K562 (cell line): ENCODE data around the gene PAPOLB. TPM values are rescaled to one million over a fixed set of nuclear protein-coding genes. Genes with fewer than 3 reads are reported as not detected.

ENCODE experiments used
- ATAC-seq: fragments of 200-7000 bp; cut with Tn5 transposase; 3 replicates; pipeline ENCODE4 v1.9.1; 2020; ENCODE audit warnings: moderate library complexity
- Bru-seq: library from RNA; stranded (reverse); fragments of 400-500 nt; gene quantifications from one replicate; lab custom pipeline; 2021; lab: Mats Ljungman, UMichigan
- BruChase-seq, 2 experiments: library from RNA; stranded (reverse); fragments of 400-500 nt; gene quantifications; one replicate each; lab custom pipeline; 2021; lab: Mats Ljungman, UMichigan
- BruUV-seq: library from RNA; stranded (reverse); fragments of 400-500 nt; replicated peaks from 2 replicates; lab custom pipeline; 2021; lab: Mats Ljungman, UMichigan
- CTCF ChIA-PET: fragments of 300-600 bp; formaldehyde crosslinking; extraction: SDS; loops from one replicate; lab custom pipeline; 2021; ENCODE audit warnings: low intra/inter-chr PET ratio; lab: Yijun Ruan, JAX
- POLR2A ChIA-PET: fragments of 300-600, 350-650 bp; sonication (Branson Sonifier 250); formaldehyde crosslinking; extraction: SDS; loops from one replicate; lab custom pipeline; 2021; ENCODE audit warnings: antibody characterized with exemption, inconsistent platforms; lab: Yijun Ruan, JAX
- DNase-seq, 4 experiments: peaks; one replicate each; pipeline versions ENCODE4 v3.0.0 to v3.0.0-alpha.2; 2011 to 2018; ENCODE audit warnings: low spot score in 3 of 4, mixed read lengths in 3 of 4; ENCODE audit errors: extremely low read depth in 1 of 4
- FAIRE-seq: peaks from 2 replicates; lab custom pipeline; 2011; peaks lifted over from hg19 to GRCh38; lab: Jason Lieb, UNC
- H2AFZ ChIP-seq: 2 replicates; pipeline ENCODE4 v1.6.0; 2011; ENCODE audit warnings: low read depth, low read length, control low read depth, inconsistent platforms
- H3K27ac ChIP-seq: fragments of 200-600 bp; 3 replicates; pipeline ENCODE4 v1.8.0; 2011; ENCODE audit warnings: low read depth, mild to moderate bottlenecking, control low read depth, inconsistent platforms, low read length, moderate library complexity, mixed read lengths; ENCODE audit errors: extremely low read depth
- H3K27me3 ChIP-seq, 2 experiments: fragments of 300-600 bp in 1 of 2; 2 replicates in 1 of 2; 3 replicates in 1 of 2; pipeline versions ENCODE4 v1.6.0 to v1.8.0; 2011; ENCODE audit warnings: inconsistent platforms in 2 of 2, low read length in 2 of 2, mild to moderate bottlenecking in 1 of 2, mixed read lengths in 1 of 2, moderate library complexity in 1 of 2; ENCODE audit not compliant: control insufficient read depth in 2 of 2, insufficient read depth in 2 of 2
- H3K36me3 ChIP-seq: fragments of 300-600 bp; 3 replicates; pipeline ENCODE4 v1.8.0; 2011; ENCODE audit warnings: mild to moderate bottlenecking, low read length, inconsistent platforms; ENCODE audit not compliant: control insufficient read depth, insufficient read depth
- H3K4me1 ChIP-seq, 2 experiments: fragments of 200-600 bp in 1 of 2; replicated peaks in 1 of 2; 2 replicates in 1 of 2; 3 replicates in 1 of 2; pipeline versions ENCODE4 v1.5.1 to v1.8.0; 2011; ENCODE audit warnings: inconsistent platforms in 2 of 2, low read length in 2 of 2, mild to moderate bottlenecking in 1 of 2, mixed read lengths in 1 of 2, moderate library complexity in 1 of 2; ENCODE audit not compliant: control insufficient read depth in 2 of 2, insufficient read depth in 2 of 2
- H3K4me2 ChIP-seq: 2 replicates; pipeline ENCODE4 v1.6.1; 2011; ENCODE audit warnings: low read length, control low read depth, inconsistent platforms, mixed read lengths; ENCODE audit not compliant: insufficient read depth
- H3K4me3 ChIP-seq: fragments of 200-600 bp; sonication (generic), shearing (Covaris generic); 2 replicates; pipeline ENCODE4 v1.5.1; 2016; ENCODE audit warnings: control low read depth, inconsistent platforms
- H3K79me2 ChIP-seq: fragments of 200-600 bp; 3 replicates; pipeline ENCODE4 v1.8.0; 2011; ENCODE audit warnings: low read length, inconsistent platforms; ENCODE audit not compliant: control insufficient read depth, insufficient read depth
- H3K9ac ChIP-seq, 2 experiments: 2 replicates each; pipeline versions ENCODE4 v1.6.0 to v1.6.1; 2011; ENCODE audit warnings: low read depth in 2 of 2, low read length in 2 of 2, control low read depth in 1 of 2, inconsistent platforms in 1 of 2, mild to moderate bottlenecking in 1 of 2, mixed read lengths in 1 of 2; ENCODE audit not compliant: insufficient read depth in 1 of 2
- H3K9me1 ChIP-seq: one replicate; pipeline ENCODE4 v1.6.0; 2011; ENCODE audit warnings: inconsistent platforms, mild to moderate bottlenecking, low read length, moderate library complexity; ENCODE audit not compliant: control insufficient read depth, insufficient read depth
- H3K9me3 ChIP-seq: replicated peaks from 2 replicates; pipeline ENCODE4 v1.5.1; 2011; ENCODE audit warnings: low read depth, low read length, inconsistent platforms; ENCODE audit not compliant: control insufficient read depth, insufficient read depth
- H4K20me1 ChIP-seq: replicated peaks from 2 replicates; pipeline ENCODE4 v1.6.1; 2011; ENCODE audit warnings: low read length, inconsistent platforms, mixed read lengths; ENCODE audit not compliant: control insufficient read depth, insufficient read depth
- LARP7 ChIP-seq: fragments of 450-650 bp; IDR thresholded peaks from 2 replicates; pipeline ENCODE4 v1.6.1; 2016
- POLR2G ChIP-seq: fragments of 200-400 bp; formaldehyde crosslinking; IDR thresholded peaks from 2 replicates; pipeline ENCODE4 v1.6.1; 2017; ENCODE audit warnings: low read depth, mild to moderate bottlenecking, antibody characterized with exemption, low read length, moderate library complexity
- SMARCB1 ChIP-seq: IDR thresholded peaks from 2 replicates; pipeline ENCODE4 v1.6.1; 2011; ENCODE audit warnings: improper control_type of control experiment, low read depth; ENCODE audit not compliant: insufficient read length
- SMARCC2 ChIP-seq: fragments of 450-650 bp; IDR thresholded peaks from 2 replicates; pipeline ENCODE4 v1.6.1; 2017; ENCODE audit warnings: antibody characterized with exemption, moderate library complexity, mild to moderate bottlenecking, low read depth
- THRAP3 ChIP-seq: fragments of 450-650 bp; IDR thresholded peaks from 2 replicates; pipeline ENCODE4 v1.6.1; 2016; ENCODE audit warnings: mild to moderate bottlenecking, inconsistent platforms, borderline replicate concordance
- ZKSCAN3 ChIP-seq: fragments of 250-450 bp; sonication (Bioruptor Pico); IDR thresholded peaks from 2 replicates; pipeline ENCODE4 v1.4.0; 2020
- WGBS: fragments of 100-300 bp; shearing (Covaris generic); methylation state at CpG from one replicate; pipeline ENCODE4 v1.1.6; 2016; ENCODE audit warnings: low coverage, mixed read lengths; ENCODE audit not compliant: insufficient coverage; ENCODE audit errors: missing lambda C conversion rate; 5-methylcytosine and 5-hydroxymethylcytosine counted together
- in situ Hi-C: fragments of 300-500 bp; cut with MboI; formaldehyde crosslinking; loops from 4 replicates; pipeline ENCODE4 v1.15.0; 2018; ENCODE audit warnings: inconsistent platforms, mixed read lengths
- intact Hi-C: fragments of 100-400 bp; cut with micrococcal nuclease; formaldehyde crosslinking; loops from 2 replicates; pipeline ENCODE4 v1.14.2; 2022
- long read RNA-seq, 3 experiments: library from polyadenylated mRNA in 2 of 3; library from RNA in 1 of 3; unstranded in 2 of 3; stranded (forward) in 1 of 3; transcript quantifications; one replicate each; pipeline ENCODE4 v2.0.0, GENCODE V29; 2019 to 2022
- polyA minus RNA-seq, 3 experiments: library from RNA; depleted of rRNA, polyadenylated mRNA; stranded (reverse); fragments of >200 nt; gene quantifications; 2 replicates each; pipeline ENCODE4 v1.2.3, GENCODE V29; 2011
- polyA plus RNA-seq, 8 experiments: library from polyadenylated mRNA; depleted of rRNA in 4 of 8; stranded (reverse) in 5 of 8; unstranded in 3 of 8; fragments of >200 nt; fragmentation: Nextera tagmentation in 2 of 8; fragmentation: Illumina TruSeq in 1 of 8; extraction: Ambion mirVana in 2 of 8; extraction: Trizol in 1 of 8; gene quantifications; 2 replicates each; pipeline versions ENCODE4 v1.2.1 to v1.2.3, GENCODE V29; 2011 to 2014; ENCODE audit warnings: inconsistent platforms in 1 of 8, missing spikeins in 1 of 8
- total RNA-seq, 7 experiments: library from RNA; depleted of rRNA in 6 of 7; stranded (reverse); fragments of >200 nt in 6 of 7; fragmentation: Illumina TruSeq in 2 of 7; extraction: Trizol in 2 of 7; gene quantifications; 2 replicates each; pipeline versions ENCODE4 v1.2.1 to v1.2.3, GENCODE V29; 2011 to 2021; ENCODE audit warnings: low replicate concordance in 1 of 7
- TF ChIP-seq, protein P1 (sequence below): sonication (generic); formaldehyde crosslinking; IDR thresholded peaks from 2 replicates; pipeline ENCODE4 v1.8.1; 2023; ENCODE audit warnings: mild to moderate bottlenecking, missing genetic modification reagents
- TF ChIP-seq, protein P2 (sequence below): fragments of 450-650 bp; IDR thresholded peaks from 2 replicates; pipeline ENCODE4 v1.6.1; 2017; ENCODE audit warnings: antibody characterized with exemption, mild to moderate bottlenecking

The PAPOLB gene
- total RNA-seq (2011; cell fraction: chromatin; rRNA removed; ENCODE audit: low replicate concordance), result 2.8 and 9.8 TPM in 2 replicates
- 1.0 and 1.3 TPM in 2 replicates for total RNA-seq (2011; cell fraction: nucleolus; rRNA removed)
- 2.3 and 2.8 TPM in 2 replicates for total RNA-seq (2011; cell fraction: nucleoplasm; rRNA removed)
- total RNA-seq (2014; rRNA removed) (0.12 TPM in 1 of 2 replicates, not detected in the other), total RNA-seq (2014; rRNA removed; fragmentation: Illumina TruSeq; extraction: Trizol) (0.26 and 0.33 TPM in 2 replicates), total RNA-seq (2015; rRNA removed; fragmentation: Illumina TruSeq; extraction: Trizol) (0.23 and 0.29 TPM in 2 replicates), total RNA-seq (2021) (0.16 and 0.25 TPM in 2 replicates), polyA plus RNA-seq (2011; rRNA removed) (0.01 and 0.04 TPM in 2 replicates), polyA plus RNA-seq (2014; fragmentation: Illumina TruSeq; extraction: Trizol) (not detected in 2 replicates), polyA plus RNA-seq (2014; fragmentation: Nextera tagmentation; extraction: Ambion mirVana) (not detected), polyA plus RNA-seq (2014; rRNA removed) (0.05 TPM in 1 of 2 replicates, not detected in the other), polyA minus RNA-seq (2011; rRNA and poly(A)+ RNA removed) (0.81 and 0.99 TPM in 2 replicates), Bru-seq, nascent RNA (percentile 63 among the genes with signal in this experiment), BruChase-seq, experiment 1, labeled RNA remaining after a 2-hour chase (percentile 57 among the genes with signal in this experiment), BruChase-seq, experiment 2, labeled RNA remaining after a 6-hour chase (percentile 47 among the genes with signal in this experiment)
- polyA plus RNA-seq (2011; cell fraction: cytosol; rRNA removed), result not detected in 2 replicates
- polyA plus RNA-seq (2011; cell fraction: nucleus; rRNA removed), result 0.16 and 0.20 TPM in 2 replicates
- polyA plus RNA-seq (2012), result 0.03 TPM in 1 of 2 replicates, not detected in the other
- polyA minus RNA-seq (2011; cell fraction: cytosol; rRNA and poly(A)+ RNA removed), result not detected in 2 replicates
- 0.94 and 1.6 TPM in 2 replicates for polyA minus RNA-seq (2011; cell fraction: nucleus; rRNA and poly(A)+ RNA removed)
- long read RNA-seq, experiment 1, result 0 reads
- long read RNA-seq, experiment 2, result 0 reads
- long read RNA-seq, experiment 3, result 0 reads

DNA sequence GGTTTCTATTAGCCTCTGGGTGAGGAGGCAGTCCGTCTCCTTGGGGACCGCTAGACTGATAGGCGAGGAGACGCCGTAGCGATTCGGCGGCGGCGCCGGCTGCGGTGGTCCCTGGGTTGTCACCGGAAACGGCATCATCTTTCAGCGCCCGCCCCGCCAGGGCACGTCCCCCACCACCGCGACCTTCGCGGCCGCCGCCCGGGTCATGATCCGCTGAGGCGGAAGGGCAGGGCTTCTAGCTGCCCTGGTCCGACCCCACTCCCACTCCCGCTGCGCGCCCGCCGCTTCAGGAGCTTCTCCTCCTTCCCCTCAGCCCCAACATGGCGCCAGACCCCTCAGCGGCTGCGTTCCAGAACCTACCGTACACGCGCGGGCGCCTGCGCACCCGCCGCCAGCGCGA lies at the start of gene PAPOLB:
Gene PAPOLB, minus strand, starts transcription at position 358 of the 400 bp plus-strand sequence. Its CDS starts 220 bp downstream, at position 138.
- H3K9me3 ChIP-seq, result 0 out of 2 replicates have a peak, but pooled peaks cover 2% of the 10 kb centered on the region
- no peak within 1 kb of the TSS for H3K4me2 ChIP-seq
- H3K27me3 ChIP-seq, result no peaks in the 10 kb centered on the region
- ATAC-seq (no peak), FAIRE-seq (no peak), DNase-seq (no peak)
- H3K4me1 ChIP-seq, result no peaks in the 10 kb centered on the region
- H3K4me3 ChIP-seq, result no peak within 1 kb of the TSS
- H3K36me3 ChIP-seq, result no peaks in the 10 kb centered on the region
- POLR2A ChIA-PET, result interaction anchor here (1.0 kb wide), 1 partner anchor 8 kb away, joined by 6 read pairs; no protein-coding TSS in a partner anchor
- no TSS peak for BruUV-seq
- H3K9ac ChIP-seq, result no peak within 1 kb of the TSS
- no peak within 1 kb of the TSS for H3K27ac ChIP-seq
- H2AFZ ChIP-seq, result no peak within 1 kb of the TSS
- no peaks in the 10 kb centered on the region for H3K9me1 ChIP-seq
- intact Hi-C loops, result no loop called here
- WGBS, result 90% methylated on average over 19 of the region's 46 CpGs
- TF ChIP-seq SMARCB1 (no peak), LARP7 (no peak), THRAP3 (no peak), POLR2G (0 out of 2 replicates have a peak, but pooled peaks have one; percentile 15), ZKSCAN3 (CRISPR knock-in tag) (no peak), SMARCC2 (no peak)
- TF ChIP-seq, protein P1, sequence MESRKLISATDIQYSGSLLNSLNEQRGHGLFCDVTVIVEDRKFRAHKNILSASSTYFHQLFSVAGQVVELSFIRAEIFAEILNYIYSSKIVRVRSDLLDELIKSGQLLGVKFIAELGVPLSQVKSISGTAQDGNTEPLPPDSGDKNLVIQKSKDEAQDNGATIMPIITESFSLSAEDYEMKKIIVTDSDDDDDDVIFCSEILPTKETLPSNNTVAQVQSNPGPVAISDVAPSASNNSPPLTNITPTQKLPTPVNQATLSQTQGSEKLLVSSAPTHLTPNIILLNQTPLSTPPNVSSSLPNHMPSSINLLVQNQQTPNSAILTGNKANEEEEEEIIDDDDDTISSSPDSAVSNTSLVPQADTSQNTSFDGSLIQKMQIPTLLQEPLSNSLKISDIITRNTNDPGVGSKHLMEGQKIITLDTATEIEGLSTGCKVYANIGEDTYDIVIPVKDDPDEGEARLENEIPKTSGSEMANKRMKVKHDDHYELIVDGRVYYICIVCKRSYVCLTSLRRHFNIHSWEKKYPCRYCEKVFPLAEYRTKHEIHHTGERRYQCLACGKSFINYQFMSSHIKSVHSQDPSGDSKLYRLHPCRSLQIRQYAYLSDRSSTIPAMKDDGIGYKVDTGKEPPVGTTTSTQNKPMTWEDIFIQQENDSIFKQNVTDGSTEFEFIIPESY, result no peak; the same call in 1 of the 2 replicates
- TF ChIP-seq, protein P2, sequence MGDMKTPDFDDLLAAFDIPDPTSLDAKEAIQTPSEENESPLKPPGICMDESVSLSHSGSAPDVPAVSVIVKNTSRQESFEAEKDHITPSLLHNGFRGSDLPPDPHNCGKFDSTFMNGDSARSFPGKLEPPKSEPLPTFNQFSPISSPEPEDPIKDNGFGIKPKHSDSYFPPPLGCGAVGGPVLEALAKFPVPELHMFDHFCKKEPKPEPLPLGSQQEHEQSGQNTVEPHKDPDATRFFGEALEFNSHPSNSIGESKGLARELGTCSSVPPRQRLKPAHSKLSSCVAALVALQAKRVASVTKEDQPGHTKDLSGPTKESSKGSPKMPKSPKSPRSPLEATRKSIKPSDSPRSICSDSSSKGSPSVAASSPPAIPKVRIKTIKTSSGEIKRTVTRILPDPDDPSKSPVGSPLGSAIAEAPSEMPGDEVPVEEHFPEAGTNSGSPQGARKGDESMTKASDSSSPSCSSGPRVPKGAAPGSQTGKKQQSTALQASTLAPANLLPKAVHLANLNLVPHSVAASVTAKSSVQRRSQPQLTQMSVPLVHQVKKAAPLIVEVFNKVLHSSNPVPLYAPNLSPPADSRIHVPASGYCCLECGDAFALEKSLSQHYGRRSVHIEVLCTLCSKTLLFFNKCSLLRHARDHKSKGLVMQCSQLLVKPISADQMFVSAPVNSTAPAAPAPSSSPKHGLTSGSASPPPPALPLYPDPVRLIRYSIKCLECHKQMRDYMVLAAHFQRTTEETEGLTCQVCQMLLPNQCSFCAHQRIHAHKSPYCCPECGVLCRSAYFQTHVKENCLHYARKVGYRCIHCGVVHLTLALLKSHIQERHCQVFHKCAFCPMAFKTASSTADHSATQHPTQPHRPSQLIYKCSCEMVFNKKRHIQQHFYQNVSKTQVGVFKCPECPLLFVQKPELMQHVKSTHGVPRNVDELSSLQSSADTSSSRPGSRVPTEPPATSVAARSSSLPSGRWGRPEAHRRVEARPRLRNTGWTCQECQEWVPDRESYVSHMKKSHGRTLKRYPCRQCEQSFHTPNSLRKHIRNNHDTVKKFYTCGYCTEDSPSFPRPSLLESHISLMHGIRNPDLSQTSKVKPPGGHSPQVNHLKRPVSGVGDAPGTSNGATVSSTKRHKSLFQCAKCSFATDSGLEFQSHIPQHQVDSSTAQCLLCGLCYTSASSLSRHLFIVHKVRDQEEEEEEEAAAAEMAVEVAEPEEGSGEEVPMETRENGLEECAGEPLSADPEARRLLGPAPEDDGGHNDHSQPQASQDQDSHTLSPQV, result no peak
- no peaks in the 10 kb centered on the region for H4K20me1 ChIP-seq
- no peaks in the 10 kb centered on the region for H3K79me2 ChIP-seq
- CTCF ChIA-PET, result no interaction called here
- in situ Hi-C loops, result no loop called here
